H1 (cell line): ENCODE measurements around the gene ECEL1. TPM values are rescaled to one million over a fixed set of nuclear protein-coding genes. Genes with fewer than 3 reads are reported as not detected.

Experiments
- ASH2L ChIP-seq: fragments of 200-600, 300-600 bp; sonication (generic); IDR thresholded peaks from one replicate; pipeline ENCODE4 v1.7.1; 2017; ENCODE audit warnings: low read length
- MAFK ChIP-seq: IDR thresholded peaks from 2 replicates; pipeline ENCODE4 v1.6.1; 2012; ENCODE audit warnings: low read depth, mild to moderate bottlenecking, improper control_type of control experiment, low read length
- PHF8 ChIP-seq: fragments of 200-600 bp; sonication (generic); conservative IDR thresholded peaks from 2 replicates; pipeline ENCODE4 v1.7.1; 2012; ENCODE audit warnings: low read depth, mild to moderate bottlenecking, inconsistent platforms, low read length, moderate library complexity
- POLR2AphosphoS5 ChIP-seq: IDR thresholded peaks from 2 replicates; pipeline ENCODE4 v1.6.1; 2011; ENCODE audit warnings: low read depth, low read length
- polyA plus RNA-seq, 7 experiments: library from polyadenylated mRNA; depleted of rRNA in 3 of 7; stranded (reverse) in 5 of 7; unstranded in 2 of 7; fragments of >200 nt in 5 of 7; fragments of 200-250 nt in 2 of 7; gene quantifications; 1 replicate in 5 of 7; 2 replicates in 1 of 7; 4 replicates in 1 of 7; pipeline versions ENCODE4 v1.2.1 to v1.2.3, GENCODE V29; 2011 to 2013; ENCODE audit warnings: missing spikeins in 2 of 7, mixed read lengths in 2 of 7
- total RNA-seq: library from RNA; stranded (reverse); fragmentation: NEBNext Ultra II Directional; extraction: Animal tissue kit (Norgen Biotek cat#: 25700); gene quantifications from 2 replicates; pipeline ENCODE4 v1.2.1, GENCODE V29; 2021

Gene ECEL1
- total and polyA plus RNA-seq, 2 of the 8 experiments (the other 6 are each of a cell fraction or from before 2014, with no cell fraction given): 7.7 to 20.2 TPM

DNA sequence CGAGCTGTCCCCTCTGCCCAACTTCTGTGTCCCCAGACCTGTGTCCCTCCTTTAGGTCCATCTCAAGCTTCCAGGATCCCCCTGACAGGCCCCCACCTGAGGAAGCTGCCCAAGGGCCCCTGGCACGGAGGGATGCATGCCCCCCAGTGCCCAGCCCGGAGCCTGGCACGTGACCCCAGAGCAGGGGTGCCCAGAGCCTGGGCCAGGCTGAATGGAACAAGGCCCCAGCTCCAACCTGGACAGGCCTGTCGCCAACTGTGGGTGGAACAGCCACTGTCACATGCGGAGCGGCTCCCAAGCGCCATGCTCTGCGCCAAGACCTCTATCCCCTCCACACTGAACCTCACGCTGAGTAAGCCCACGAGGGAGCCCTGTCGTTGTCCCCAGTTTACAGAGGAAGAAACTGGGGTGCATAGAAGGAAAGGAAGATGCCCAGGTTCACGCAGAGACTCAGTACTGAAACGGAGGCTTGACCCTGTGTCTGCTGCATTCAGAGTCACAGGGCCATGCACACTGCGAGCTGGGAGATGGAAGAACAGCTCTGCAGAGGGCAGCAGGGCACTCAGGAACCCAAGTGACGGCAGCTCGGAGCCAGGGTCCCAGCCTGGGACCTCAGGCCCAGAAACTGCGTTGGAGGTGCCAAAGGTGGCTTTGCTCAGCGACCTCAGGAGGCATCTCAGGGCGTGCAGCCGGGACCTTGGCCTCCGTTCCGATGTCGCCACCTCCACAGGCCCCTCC is 5.5 kb upstream of the ECEL1 start (continued):
- TF ChIP-seq ASH2L (no peak), PHF8 (no peak), MAFK (no peak), POLR2AphosphoS5 (no peak)
- TF ChIP-seq, all 59 proteins: peak for 0
